Measurements from ENCODE around the gene GRAMD2B. TPM values are rescaled to one million over a fixed set of nuclear protein-coding genes. Genes with fewer than 3 reads are reported as not detected.

The GRAMD2B gene
- total and polyA plus RNA-seq, 2 of the 8 experiments (the other 6 are each of a cell fraction or from before 2014, with no cell fraction given): 6.4 to 9.4 TPM

GRCh38 chr5:126450907-126451306 is 27.7 kb downstream of the GRAMD2B start:
- Histone ChIP-seq H3K4me2 (ENCODE audit: insufficient read depth in 1 of 2, low read depth in 2 of 2, low read length in 2 of 2) (no peak overlapping the region), H4K91ac (replicated peaks; ENCODE audit: insufficient read length, low read length) (no peak overlapping the region), H2BK5ac (ENCODE audit: low read depth, low read length) (no peak overlapping the region; the same call in 1 of the 2 replicates), H3K79me1 (ENCODE audit: low read depth, low read length) (peaks cover 6% of the 10 kb centered on the region; the same call in 1 of the 2 replicates), H3K4me3 (ENCODE audit: extremely low read depth in 1 of 4, insufficient read depth in 2 of 4, low read depth in 3 of 4, low read length in 4 of 4) (no peak overlapping the region), H3K18ac (ENCODE audit: extremely low read depth, low read length) (no peak overlapping the region), H3K9ac (replicated peaks in 1 of 4; ENCODE audit: extremely low read depth in 1 of 4, low read depth in 3 of 4, low read length in 3 of 4) (no peak overlapping the region), H4K20me1 (replicated peaks in 1 of 2; ENCODE audit: control insufficient read depth in 1 of 2, insufficient read depth in 2 of 2, low read length in 2 of 2) (no peaks in the 10 kb centered on the region), H3K4ac (replicated peaks; ENCODE audit: insufficient read length, low read depth, low read length) (no peak overlapping the region), H2AFZ (ENCODE audit: low read length) (no peak overlapping the region), H4K8ac (ENCODE audit: extremely low read depth, insufficient read depth, low read length) (no peak overlapping the region), H2AK5ac (ENCODE audit: low read depth, low read length) (no peak overlapping the region), H3K14ac (ENCODE audit: insufficient read length) (no peak overlapping the region), H3K56ac (replicated peaks; ENCODE audit: insufficient read length, low read depth, low read length) (no peak overlapping the region), H2BK12ac (ENCODE audit: low read depth, low read length) (no peak overlapping the region), H2BK20ac (ENCODE audit: low read length) (no peak overlapping the region), H3K27ac (ENCODE audit: low read depth, low read length) (no peak overlapping the region), H3K23me2 (ENCODE audit: low read depth, low read length) (no peaks in the 10 kb centered on the region), H4K5ac (ENCODE audit: insufficient read length, low read depth, low read length) (no peak overlapping the region), H2BK120ac (replicated peaks; ENCODE audit: low read depth, low read length) (no peak overlapping the region), H3K36me3 (ENCODE audit: control insufficient read depth in 2 of 4, insufficient read depth in 4 of 4, low read length in 3 of 4) (peaks cover 0 to 4% (median 0%) of the 10 kb centered on the region in 4 experiments; a peak in 1 of 8 replicates), H2BK15ac (ENCODE audit: low read length) (no peak overlapping the region), H3K9me3 (ENCODE audit: insufficient read depth in 2 of 2, low read depth in 1 of 2, low read length in 1 of 2) (no peaks in the 10 kb centered on the region), H3K23ac (ENCODE audit: insufficient read length) (no peak overlapping the region), H3K79me2 (ENCODE audit: control insufficient read depth in 1 of 2, insufficient read depth in 2 of 2, low read length in 2 of 2) (no peaks in the 10 kb centered on the region), H3K27me3 (replicated peaks in 1 of 4; ENCODE audit: control insufficient read depth in 3 of 4, extremely low read depth in 1 of 4, insufficient read depth in 3 of 4, low read length in 3 of 4) (no peaks in the 10 kb centered on the region), H3K4me1 (replicated peaks in 1 of 4; ENCODE audit: control insufficient read depth in 3 of 4, insufficient read depth in 4 of 4, low read length in 3 of 4) (no peaks in the 10 kb centered on the region)
- ChIA-PET POLR2A (ENCODE audit: partially characterized antibody) (interaction anchor here (1.6 kb wide), 1 partner anchor 28 kb away, joined by 4 read pairs; the partner anchor contains the start of gene GRAMD2B), CTCF (ENCODE audit: partially characterized antibody) (interaction anchor here (1.1 to 1.6 kb wide), 3 partner anchors 14 to 49 kb away, joined by 3 to 4 read pairs (median 4); no protein-coding TSS in a partner anchor)
- no peak for FAIRE-seq
- no peak for DNase-seq (ENCODE audit: low read depth in 1 of 2, low spot score in 2 of 2)
- WGBS, 2 experiments (ENCODE audit: extremely low coverage in 1 of 2, insufficient coverage in 1 of 2, insufficient read length in 1 of 2, insufficient replicate concordance in 2 of 2, low coverage in 1 of 2, low lambda C conversion rate in 2 of 2, missing lambda C conversion rate in 1 of 2): 73% methylated on average over 5 of the region's 5 CpGs; no CpG with 5 or more reads in 1 of the 2 experiments
- TF ChIP-seq TBP (IDR thresholded peaks at IDR 0.05; ENCODE audit: low read depth, low read length) (no peak), CTBP2 (IDR thresholded peaks at IDR 0.05; ENCODE audit: borderline replicate concordance, insufficient read depth, insufficient read length, low read length) (no peak), POLR2AphosphoS5 (IDR thresholded peaks at IDR 0.05; ENCODE audit: low read depth, low read length) (no peak), CHD1 (IDR thresholded peaks at IDR 0.05; ENCODE audit: low read depth, low read length) (no peak), NANOG (IDR thresholded peaks at IDR 0.05; ENCODE audit: insufficient read depth, low read depth, low read length, poor library complexity, severe bottlenecking) (no peak), RFX5 (IDR thresholded peaks at IDR 0.05; ENCODE audit: borderline replicate concordance, low read depth, low read length) (no peak), EP300 (IDR thresholded peaks at IDR 0.05; ENCODE audit: borderline replicate concordance in 1 of 2, low read depth in 2 of 2, low read length in 2 of 2) (no peak), GABPA (IDR thresholded peaks at IDR 0.05; ENCODE audit: borderline replicate concordance, insufficient read depth, low read length) (no peak), HDAC6 (IDR thresholded peaks at IDR 0.05; ENCODE audit: low read depth, low read length) (no peak), JUN (IDR thresholded peaks at IDR 0.05; ENCODE audit: low read depth, low read length) (no peak), SP4 (IDR thresholded peaks at IDR 0.05; ENCODE audit: low read length) (no peak), ATF2 (IDR thresholded peaks at IDR 0.05; ENCODE audit: low read length) (no peak)

Measured in H1 (cell line).